ENCODE results near the gene CDC14C. TPM values are rescaled to one million over a fixed set of nuclear protein-coding genes. Genes with fewer than 3 reads are reported as not detected.

CDC14C gene
- total RNA-seq, 4 donors from 2014 or later = not detected

- no peak for ATAC-seq (ENCODE audit: low FRiP score)
Measured at GRCh38 chr7:48976253-48976652, 51.9 kb downstream of the CDC14C start.

GRCh38 chr7:48976850-48977249 lies 52.5 kb downstream of the CDC14C start:
- ATAC-seq (ENCODE audit: low FRiP score) = no peak
- no peak for DNase-seq (ENCODE audit: low spot score)
- no peak for TF ChIP-seq CTCF (IDR thresholded peaks at IDR 0.05)

More at GRCh38 chr7:48976253-48976652, 51.9 kb downstream of the CDC14C start:
- DNase-seq (ENCODE audit: low spot score) = no peak
- TF ChIP-seq CTCF (IDR thresholded peaks at IDR 0.05) = no peak
